HG03565 (cell line): ENCODE measurements around the gene TTC38.
"Not testable (repeated sequence)": the region's sequence is repeated elsewhere in the genome, so short reads cannot be mapped to it uniquely, and the experiment has no call there.

Experiments
- ATAC-seq: cut with Tn5 transposase; IDR thresholded peaks from one replicate; pipeline ENCODE4 v1.9.1; 2021; ENCODE audit warnings: mild to moderate bottlenecking, moderate library complexity; ENCODE audit not compliant: unreplicated experiment

The TTC38 gene

GRCh38 chr22:46293577-46294260, 25.9 kb downstream of the TTC38 start:
- no peak for ATAC-seq

DNA sequence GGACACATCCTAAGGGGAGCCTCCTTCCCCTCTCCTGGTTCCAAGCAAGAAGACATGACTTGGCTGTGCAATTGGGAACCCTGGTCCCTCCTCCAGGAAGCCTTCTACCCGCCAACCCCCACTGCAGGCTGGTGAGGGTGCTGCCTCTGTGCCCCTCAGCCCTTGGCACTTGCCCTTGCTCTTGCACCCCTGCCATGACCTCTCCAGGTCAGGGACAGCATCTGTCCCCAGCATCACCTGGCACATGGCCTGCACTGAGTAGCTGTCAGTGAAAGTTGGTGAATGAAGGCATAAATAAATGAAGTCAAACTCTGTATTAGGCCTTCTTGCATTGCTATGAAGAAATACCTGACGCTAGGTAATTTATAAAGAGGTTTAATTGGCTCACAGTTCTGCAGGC, 27.0 kb downstream of the TTC38 start:
- no peak for ATAC-seq

DNA sequence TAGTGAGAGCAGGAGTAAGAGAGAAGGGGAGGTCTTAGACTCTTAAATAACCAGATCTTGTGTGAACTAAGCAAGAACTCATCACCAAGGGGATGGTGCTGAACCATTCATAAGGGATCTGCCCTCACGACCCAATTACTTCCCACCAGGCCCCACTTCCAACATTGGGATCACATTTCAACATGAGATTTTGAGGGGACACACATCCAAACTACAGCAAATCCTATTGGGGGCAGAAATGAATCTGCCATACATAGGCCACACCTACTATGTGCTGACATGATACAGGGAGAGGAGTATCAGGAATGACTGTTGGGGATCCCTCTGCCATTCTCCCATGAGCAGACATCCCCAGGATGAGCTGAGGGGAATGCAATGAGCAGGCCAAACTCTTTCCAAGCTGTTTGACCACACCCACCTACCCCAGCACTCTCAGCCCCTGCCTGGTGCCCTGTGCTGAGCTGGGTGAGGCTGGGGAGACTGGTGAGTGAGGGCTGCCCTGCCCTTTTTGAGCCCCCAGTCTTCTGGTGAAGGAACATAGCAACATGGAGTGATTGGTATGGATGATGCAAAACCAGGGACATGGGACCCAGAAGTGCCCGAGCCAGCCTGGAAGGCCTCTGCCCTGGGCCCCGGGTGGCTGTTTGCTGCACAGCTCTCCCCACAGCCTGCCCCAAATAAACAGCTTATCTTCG, 27.6 kb downstream of the TTC38 start:
- ATAC-seq = no peak

DNA sequence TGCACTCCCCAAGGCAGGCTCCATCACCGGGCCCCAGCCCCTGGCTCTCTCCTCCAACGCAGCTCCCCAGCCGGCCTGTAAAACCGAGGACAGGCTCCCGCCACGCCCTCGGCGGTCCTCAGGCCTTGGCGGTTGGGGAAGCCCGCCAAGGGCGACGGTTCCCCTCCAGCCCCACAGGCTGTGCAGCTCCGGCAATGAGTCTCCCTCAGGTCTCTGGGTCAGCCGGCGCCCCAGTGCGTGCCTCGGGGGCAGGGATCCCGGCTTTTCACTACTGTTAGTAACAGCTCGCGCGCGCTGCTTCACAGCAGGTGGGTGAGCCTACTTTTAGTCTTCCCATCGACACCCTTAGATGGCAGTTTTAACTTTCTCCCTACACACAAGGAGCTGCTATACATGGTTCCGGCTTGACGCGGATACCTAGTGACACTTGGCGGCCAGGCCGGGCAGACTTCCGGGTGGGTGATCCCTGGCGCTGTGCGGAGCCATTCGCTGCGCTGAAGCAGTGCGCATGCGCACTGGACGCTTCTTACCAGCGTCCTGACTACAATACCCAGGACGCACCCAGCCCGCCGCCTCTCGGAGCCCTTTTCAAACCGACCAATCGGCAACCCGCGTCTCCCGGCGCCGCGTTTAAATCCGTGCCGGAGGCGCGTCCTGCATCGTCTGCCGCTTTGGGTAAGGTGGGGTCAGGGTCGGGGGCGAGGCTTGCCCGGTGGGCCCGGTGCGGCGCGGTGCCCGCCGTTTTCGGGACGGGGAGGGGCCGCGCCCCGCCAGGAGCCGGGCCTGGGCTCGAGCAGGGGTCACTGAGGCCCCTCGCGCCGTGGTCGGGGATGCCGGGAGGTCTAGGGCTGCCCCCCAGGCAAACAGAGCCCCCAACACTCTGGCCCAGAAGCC, 28.7 kb downstream of the TTC38 start, which contains the start of gene GTSE1:
TSS of gene GTSE1 (plus strand) at position 614 of the 894 bp plus-strand sequence. CDS start 531 bp downstream, outside the sequence.
- peak; percentile 92 for ATAC-seq

DNA sequence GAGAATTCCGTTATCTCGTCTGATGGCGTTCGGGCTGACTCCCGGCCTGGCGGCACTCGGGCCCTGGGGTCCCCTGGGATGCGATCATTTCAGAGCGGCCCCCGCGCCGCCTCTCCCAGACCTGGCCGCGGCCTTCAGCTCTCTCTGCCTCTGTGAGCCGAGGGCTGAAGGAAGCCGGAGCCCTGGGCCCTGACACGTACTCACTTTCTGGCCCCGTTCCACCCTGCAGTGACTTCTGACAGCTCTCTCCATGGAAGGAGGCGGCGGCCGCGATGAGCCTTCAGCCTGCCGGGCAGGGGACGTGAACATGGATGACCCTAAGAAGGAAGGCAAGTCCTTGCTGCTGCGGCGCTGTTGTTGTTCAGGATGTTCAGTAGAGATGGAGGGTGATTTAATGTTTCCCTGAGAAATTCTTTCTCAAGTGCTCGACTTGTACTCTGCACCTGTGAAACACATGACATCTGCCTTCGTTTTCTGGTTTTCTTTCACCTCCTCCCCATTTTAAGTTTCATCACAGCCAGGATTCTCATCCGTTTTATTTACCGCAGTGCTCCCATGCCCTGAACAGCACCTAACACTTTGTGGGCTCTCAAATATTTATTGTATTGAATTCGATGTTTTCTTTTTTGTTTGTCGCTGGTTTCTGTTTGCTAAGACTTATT, 29.5 kb downstream of the TTC38 start:
- ATAC-seq = no peak

DNA sequence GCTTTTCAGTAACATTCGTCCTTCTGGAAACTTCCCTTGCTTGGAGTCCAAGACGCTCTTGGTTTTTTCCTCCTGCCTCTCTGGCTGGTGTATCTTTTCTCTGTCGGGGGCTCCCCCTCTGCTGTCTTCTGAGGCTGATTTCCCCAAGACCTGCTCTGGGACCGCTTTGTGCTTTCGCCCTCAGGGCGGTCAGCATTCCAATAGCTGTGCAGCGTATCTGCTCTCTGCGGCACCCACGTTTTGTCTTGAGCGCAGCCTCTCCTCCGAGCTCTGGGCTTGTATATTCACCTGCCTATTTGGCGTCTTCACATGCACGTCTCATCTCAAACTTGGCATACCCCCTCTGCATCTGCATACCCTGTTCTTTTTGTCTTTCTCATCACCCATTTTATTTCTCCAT, 31.3 kb downstream of the TTC38 start:
- ATAC-seq = no peak

DNA sequence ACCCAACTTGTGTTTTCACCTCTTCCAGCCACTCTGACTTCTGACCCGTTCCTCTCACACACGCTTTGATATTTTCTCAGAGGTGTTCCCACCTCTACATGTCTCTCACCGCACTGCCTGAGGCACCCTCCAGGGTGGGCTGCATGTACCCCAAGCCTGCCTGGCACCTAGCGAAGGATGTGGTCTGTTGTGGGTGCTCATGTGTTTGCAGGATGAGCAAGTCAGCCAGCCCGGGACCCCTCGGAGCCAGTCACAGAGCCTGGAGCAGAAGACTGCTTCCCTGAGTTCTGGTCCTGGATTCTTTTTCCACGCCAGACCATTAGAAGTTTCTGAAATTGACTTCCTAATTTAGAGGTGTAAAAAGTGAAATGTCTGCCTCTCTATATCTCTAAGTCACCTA, 32.7 kb downstream of the TTC38 start:
- ATAC-seq = no peak

DNA sequence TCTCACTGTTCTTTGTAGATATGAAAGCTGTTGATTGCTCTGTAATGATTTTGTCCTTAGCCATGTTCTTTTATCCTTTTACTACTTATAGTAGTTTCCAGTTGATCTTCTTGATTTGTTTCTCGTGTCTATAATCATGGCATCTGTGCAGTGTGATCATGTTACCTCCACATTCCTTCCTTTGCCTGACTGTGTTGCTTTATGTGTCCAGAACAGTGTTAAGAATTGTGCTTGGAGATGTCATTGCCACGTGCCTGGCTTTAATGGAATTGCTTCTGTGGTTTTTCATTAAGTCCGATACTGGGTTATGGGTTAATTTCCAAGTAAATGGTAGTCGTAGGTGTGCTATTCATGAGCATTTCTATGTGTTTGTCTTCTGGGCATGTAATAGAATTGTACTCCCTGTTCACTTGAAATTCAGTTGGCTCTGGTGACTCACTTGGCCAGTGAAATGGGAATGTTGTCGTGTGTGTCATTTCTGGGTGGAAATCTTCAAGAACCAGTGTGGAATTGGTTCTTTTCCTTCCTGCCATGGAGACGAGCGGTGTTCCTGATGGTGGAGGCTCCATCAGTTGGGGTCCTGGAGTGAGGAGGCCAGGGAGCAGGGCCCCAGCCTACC, 35.6 kb downstream of the TTC38 start:
- ATAC-seq = no peak

GRCh38 chr22:46308283-46308988, 40.6 kb downstream of the TTC38 start:
- no peak for ATAC-seq

- no peak for ATAC-seq
Measured at GRCh38 chr22:46309526-46310085, 41.8 kb downstream of the TTC38 start.

- no peak for ATAC-seq
Measured at GRCh38 chr22:46312056-46312455, 44.2 kb downstream of the TTC38 start.

GRCh38 chr22:46312848-46313247, 45.0 kb downstream of the TTC38 start:
- ATAC-seq = not testable (repeated sequence)

- no peak for ATAC-seq
Measured at GRCh38 chr22:46315976-46316375, 48.2 kb downstream of the TTC38 start.

DNA sequence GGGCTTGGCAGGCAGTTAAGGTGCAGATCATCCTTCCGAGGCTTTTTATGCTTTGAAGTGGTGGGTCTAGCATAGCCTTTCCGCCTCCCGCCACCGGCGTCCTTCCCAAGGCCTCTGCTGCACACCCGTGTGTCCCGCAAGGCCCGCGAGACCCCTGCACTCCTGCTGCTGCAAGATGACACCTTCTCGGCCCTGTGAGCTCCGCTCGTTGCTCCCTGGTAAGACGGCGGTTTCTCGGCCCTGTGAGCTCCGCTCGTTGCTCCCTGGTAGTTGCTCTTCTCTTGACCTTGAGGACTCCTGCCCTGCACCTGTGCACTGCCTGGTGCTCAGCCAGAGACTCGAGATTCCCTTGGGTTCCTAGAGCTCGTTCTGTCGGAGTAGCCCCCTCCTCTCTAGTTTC, 49.8 kb downstream of the TTC38 start:
- no peak for ATAC-seq

DNA sequence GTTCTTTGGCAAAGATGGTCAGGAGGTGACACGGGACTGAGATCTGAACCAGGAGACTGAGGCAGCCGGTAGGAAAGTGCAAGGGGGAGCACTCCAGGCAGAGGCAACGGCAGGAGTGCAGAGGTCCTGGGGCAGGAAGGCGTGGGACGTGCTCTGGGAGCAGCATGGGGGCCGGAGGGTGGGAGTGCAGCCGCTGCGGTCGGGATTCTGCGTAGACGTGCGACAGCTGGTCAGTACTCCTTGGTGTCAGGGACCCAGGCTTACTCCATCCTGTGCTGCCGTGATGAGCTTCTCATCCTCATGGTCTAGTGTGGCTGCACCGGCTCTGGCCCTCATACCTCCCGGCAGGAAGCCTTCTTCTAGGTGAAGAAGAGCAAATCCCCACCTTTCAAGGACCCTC, 50.8 kb downstream of the TTC38 start:
- no peak for ATAC-seq

DNA sequence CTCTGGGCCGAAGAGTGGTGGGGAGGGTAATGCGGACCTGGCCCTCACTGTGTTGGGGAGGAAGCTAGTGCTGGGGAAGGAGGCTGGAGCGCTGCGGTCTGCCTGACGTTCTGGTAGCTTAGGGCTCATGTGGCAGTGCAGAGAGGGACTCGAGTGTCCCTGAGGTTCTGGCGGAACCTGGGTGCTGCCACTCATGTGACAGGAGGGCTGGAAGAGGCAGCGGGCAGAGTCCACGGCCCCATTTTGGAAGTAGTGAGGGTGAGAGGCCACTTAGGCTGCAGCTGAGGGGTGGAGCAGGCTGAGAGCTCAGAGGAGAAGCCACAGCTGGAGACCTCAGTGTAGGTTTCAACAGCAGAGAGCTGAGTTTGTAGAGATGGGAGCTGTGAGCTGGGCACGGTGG, 51.5 kb downstream of the TTC38 start:
- ATAC-seq = no peak

GRCh38 chr22:46320166-46320710, 52.4 kb downstream of the TTC38 start:
- no peak for ATAC-seq

DNA sequence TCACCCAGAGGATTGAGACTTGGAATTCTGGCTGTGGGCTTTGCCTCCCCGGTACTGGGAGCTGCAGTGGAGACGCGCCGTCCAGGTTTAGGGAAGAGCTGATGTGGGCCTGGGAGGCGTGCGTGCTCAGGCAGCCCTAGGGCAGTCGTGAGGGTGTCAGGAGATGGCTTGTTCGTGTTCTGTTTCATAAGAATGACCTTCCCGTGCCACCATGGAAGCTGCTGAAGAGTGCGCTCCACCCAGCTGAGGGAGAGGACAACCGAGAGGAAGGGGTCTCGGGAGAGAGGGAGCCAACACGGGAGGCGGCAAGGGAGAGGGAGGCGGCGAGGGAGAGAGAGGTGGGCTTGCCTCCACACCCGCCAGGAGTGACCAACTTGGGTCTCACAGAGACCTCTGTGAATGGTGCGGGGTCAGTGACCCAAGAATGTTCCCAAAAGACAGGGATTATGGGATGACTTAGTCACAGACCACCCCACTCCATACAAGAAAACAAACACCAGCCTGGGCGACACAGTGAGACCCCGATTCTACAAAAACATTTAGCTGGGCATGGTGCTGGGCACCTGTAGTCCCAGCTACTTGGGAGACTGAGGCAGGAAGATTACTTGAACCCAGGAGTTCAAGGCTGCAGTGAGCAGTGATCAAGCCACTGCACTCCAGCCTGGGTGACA, 53.0 kb downstream of the TTC38 start:
- no peak for ATAC-seq

DNA sequence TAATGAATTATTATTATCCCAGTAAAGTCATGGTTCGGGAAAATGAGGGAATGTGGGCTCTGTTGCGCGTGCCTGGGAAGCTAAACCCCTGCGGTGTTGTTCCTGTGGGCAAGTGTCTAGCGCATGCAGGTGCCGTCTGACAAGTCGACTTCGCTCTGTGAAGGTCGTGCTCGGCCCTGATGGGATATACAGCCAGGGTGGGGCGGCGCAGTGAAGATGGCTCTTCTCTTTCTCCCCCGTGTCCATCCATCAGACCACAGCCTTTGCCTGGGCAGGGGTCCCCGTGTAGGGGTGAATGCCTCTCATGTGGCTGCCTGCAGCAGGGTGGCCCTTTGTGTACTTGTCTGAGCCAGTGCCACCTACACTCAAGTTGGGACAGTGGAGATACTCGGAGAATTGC, 54.9 kb downstream of the TTC38 start:
- no peak for ATAC-seq
